ENCODE results near the gene NACC2.

NACC2 gene

GRCh38 chr9:136002881-136003280, 92.2 kb downstream of the NACC2 start:
- TF ChIP-seq CTCF (IDR thresholded peaks at IDR 0.05; ENCODE audit: borderline replicate concordance, control extremely low read depth, extremely low read depth, insufficient read depth, missing control alignments), result no peak
- DNase-seq (ENCODE audit: low spot score), result no peak
- in situ Hi-C loops (cut with MboI; ENCODE audit: low sequenced_read_pairs, unreplicated experiment), result no loop called here

- TF ChIP-seq CTCF (IDR thresholded peaks at IDR 0.05; ENCODE audit: borderline replicate concordance, control extremely low read depth, extremely low read depth, insufficient read depth, missing control alignments), result no peak
- in situ Hi-C loops (cut with MboI; ENCODE audit: low sequenced_read_pairs, unreplicated experiment), result no loop called here
- no peak for DNase-seq (ENCODE audit: low spot score)
Measured at GRCh38 chr9:136002215-136002614, 92.9 kb downstream of the NACC2 start.

GRCh38 chr9:136001231-136001630, 93.9 kb downstream of the NACC2 start:
- no peak for TF ChIP-seq CTCF (IDR thresholded peaks at IDR 0.05; ENCODE audit: borderline replicate concordance, control extremely low read depth, extremely low read depth, insufficient read depth, missing control alignments)
- DNase-seq (ENCODE audit: low spot score), result no peak
- in situ Hi-C loops (cut with MboI; ENCODE audit: low sequenced_read_pairs, unreplicated experiment), result no loop called here

GRCh38 chr9:135998410-135999071, 96.5 kb downstream of the NACC2 start:
- no peak for TF ChIP-seq CTCF (IDR thresholded peaks at IDR 0.05; ENCODE audit: borderline replicate concordance, control extremely low read depth, extremely low read depth, insufficient read depth, missing control alignments)
- in situ Hi-C loops (cut with MboI; ENCODE audit: low sequenced_read_pairs, unreplicated experiment), result no loop called here
- no peak for DNase-seq (ENCODE audit: low spot score)

GRCh38 chr9:135998016-135998380, 97.1 kb downstream of the NACC2 start:
- no peak for TF ChIP-seq CTCF (IDR thresholded peaks at IDR 0.05; ENCODE audit: borderline replicate concordance, control extremely low read depth, extremely low read depth, insufficient read depth, missing control alignments)
- in situ Hi-C loops (cut with MboI; ENCODE audit: low sequenced_read_pairs, unreplicated experiment), result no loop called here

GRCh38 chr9:135997090-135998015, 97.7 kb downstream of the NACC2 start:
- no peak for TF ChIP-seq CTCF (IDR thresholded peaks at IDR 0.05; ENCODE audit: borderline replicate concordance, control extremely low read depth, extremely low read depth, insufficient read depth, missing control alignments)
- DNase-seq (ENCODE audit: low spot score), result no peak
- in situ Hi-C loops (cut with MboI; ENCODE audit: low sequenced_read_pairs, unreplicated experiment), result no loop called here

More at GRCh38 chr9:135998016-135998380, 97.1 kb downstream of the NACC2 start:
- DNase-seq (ENCODE audit: low spot score), result no peak
